HTERT RPE-1 (cell line): Measurements from ENCODE around the gene C9orf40.

Experiments used
- in situ Hi-C: fragments of 300-500 bp; cut with MboI; formaldehyde crosslinking; loops from 4 replicates; pipeline ENCODE4 v1.14.3; 2020; ENCODE audit warnings: low sequenced_read_pairs

The C9orf40 gene

DNA sequence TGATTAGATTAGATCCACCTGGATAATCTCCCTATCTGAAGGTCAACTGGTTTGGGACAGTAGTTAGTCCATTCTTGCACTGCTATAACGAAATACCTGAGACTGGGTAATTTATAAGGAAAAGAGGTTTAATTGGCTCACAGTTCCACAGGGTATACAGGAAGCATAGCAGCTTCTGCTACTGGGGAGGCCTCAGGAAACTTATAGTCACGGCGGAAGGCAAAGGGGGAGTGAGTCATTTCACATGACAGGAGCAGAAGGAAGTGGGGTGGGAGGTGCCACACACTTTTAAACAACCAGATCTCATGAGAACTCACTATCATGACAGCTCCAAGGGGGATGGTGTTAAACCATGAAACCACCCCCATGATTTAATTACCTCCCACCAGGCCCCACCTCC lies 9.9 kb downstream of the C9orf40 start:
- in situ Hi-C loops, result no loop called here

DNA sequence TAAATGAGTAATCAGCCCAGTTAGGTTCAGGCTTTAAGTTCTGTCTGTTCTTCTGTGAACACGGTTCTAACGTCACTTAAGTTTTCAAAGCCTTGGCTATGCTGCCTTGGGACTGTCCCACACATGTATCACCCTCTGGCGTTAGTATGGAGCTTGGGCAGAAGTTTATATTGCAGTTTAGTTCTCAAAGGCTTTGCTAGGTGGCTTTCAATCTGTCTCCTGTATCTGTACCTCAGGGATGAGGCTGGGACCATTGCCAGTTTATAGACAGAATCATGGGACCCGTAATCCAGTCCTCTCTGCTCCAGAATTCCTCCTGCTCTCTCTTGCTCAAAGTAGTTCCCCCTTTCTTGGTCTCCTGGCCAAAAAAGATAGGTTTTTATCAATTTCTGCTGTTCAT lies 12.1 kb downstream of the C9orf40 start:
- in situ Hi-C loops, result no loop called here

DNA sequence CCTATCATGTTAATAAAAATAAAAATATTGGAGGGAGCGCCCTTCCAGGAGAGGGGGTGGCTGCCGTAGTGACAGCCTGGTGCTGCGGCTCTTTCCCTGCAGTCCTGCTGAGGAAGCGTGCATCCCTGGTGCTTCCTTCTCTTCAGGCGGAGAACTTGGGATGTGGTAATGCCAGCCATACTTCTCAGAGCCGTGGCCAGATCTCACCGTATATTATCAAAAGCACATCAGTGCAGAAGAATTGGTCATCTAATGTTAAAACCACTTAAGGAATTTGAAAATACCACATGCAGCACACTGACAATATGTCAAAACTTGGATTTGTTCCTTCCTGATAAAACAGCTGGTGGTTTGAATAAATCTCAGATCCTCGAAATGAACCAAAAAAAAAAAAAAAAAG lies 17.7 kb downstream of the C9orf40 start:
- in situ Hi-C loops, result no loop called here

DNA sequence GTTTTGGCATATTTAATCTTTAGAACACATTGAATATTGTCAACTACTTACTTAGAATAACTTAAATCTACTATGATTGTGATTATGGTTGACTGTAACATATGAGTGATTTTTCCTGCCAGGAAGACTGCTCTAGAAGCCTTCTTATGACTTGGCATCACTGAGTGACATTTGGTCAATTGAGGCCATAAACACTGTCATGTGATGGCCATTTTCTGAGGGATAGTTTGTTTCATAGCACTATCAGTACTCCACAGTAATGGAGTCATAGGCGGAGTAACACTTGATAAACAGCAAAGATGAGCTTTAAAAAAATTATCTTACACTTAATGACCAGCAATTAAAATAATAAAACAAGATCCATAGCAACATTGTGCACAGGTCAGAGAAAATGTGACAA lies 31.0 kb downstream of the C9orf40 start:
- in situ Hi-C loops, result no loop called here

DNA sequence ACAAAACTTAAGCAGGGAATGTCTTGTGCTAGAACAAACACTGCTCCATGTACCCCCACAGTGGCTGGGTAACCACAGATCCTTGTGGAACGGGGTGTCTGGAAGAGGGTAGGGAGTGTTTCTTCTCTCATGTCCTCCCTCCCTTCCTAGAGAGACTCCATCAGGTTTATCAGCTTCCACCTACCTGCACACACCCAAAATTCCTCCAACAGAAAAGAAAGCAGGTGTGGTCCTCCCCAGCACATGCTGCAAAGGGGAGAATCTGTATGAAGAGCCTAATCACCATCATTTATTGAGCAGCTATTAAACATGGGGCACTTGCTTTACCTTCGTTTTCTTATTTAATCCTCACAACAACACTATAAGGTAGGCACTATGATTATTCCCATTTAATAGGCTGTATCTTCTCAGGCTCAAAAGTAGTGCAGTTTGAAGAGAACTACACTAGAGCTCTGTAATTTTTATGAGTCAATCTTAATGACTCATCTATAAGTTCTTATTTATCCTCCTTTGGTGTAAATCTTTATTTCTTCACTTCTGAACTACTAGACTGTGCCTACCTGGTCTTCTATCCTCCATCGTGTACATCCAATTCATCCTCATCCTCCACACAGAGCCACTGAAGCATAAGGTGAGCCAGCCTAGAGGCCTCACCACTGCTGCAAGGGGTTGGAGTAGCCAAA lies 31.6 kb downstream of the C9orf40 start:
- in situ Hi-C loops, result no loop called here

DNA sequence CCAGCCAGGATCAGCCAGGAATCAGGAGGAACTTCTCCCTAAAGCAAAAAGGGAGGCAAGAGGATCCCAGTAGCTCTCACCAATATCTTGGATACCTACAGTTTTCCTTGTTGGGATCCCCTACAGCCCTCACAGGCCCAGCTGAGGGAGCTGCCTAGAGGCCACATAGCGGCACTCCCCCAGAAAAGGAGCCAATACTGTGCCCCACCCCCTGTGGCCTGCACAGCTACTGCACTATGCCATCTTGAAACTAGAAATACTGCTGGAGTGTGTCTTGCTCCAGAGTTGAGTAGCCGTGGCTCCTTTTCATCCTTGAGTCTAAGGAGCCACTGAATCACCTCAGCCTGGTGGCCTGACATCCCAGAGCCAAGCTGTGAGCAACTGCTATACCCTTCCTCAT lies 42.7 kb downstream of the C9orf40 start:
- in situ Hi-C loops, result no loop called here

DNA sequence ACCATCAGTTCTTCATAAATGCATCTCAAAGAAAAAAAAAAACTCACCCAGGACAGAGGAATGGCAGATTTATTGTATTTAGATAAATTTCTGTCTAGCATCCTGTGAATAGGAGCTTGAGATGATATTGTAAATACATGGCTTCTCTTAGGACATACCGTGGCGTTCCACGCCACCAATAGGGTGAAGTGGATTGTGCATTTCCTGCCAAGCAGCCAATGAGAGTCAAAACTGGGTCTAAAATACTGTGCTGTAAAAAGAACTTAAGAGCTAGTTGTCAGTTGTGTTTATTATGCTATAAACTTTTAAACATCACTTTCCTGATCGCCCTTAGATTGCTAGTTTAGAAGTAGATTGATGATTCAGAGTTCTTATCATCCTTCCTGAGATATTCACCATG lies 44.0 kb downstream of the C9orf40 start:
- in situ Hi-C loops, result no loop called here

DNA sequence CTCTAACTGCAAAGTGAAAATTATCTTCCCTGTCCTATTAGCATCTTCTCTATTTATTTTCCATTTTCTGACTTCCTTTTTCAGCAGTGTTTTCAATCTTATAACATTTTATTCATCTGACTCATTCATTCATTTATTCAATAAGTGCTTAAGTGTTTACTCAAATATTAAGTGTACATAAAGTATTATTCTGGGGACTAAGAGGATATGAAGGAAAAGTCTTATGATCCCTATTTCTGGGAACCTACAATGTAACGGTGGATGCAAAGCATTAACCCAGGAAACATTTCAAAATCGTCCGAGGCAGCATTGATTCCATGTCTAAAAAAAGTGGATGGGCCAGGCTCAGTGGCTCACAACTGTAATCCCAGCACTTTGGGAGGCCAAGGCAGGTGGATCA lies 45.6 kb downstream of the C9orf40 start:
- in situ Hi-C loops, result no loop called here

DNA sequence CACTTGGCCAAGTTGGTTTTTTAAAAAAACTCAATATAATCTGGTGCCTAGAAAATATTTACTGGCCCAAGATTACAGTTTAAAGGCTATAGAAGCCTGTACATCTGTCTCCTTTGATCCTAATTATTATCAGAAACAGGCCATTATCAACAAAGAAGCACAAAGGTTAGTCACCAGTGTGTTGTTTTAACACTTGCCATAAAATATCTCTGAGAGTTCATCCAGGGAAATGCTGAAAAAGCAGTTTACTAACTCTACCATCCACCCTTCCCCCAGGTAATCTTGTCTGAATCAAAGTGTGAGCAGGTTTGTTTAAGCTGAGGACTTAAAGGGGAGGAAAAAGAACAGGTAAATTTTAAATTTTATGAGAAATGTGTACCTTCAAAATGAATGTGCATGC lies 51.7 kb downstream of the C9orf40 start:
- in situ Hi-C loops, result no loop called here
